ENCODE measurements around the gene LRBA. TPM values are rescaled to one million over a fixed set of nuclear protein-coding genes. Genes with fewer than 3 reads are reported as not detected.

The LRBA gene
- total RNA-seq, 1 experiment from 2014 or later: 69.1 TPM

- no peaks in the 10 kb centered on the region for H3K27me3 Mint-ChIP-seq (ENCODE audit: low read depth)
- H3K27ac Mint-ChIP-seq: peak overlapping the region; percentile 46
- peaks cover 52% of the 10 kb centered on the region for H3K36me3 Mint-ChIP-seq
- ATAC-seq (no peak), DNase-seq (ENCODE audit: low spot score) (no peak)
- TF ChIP-seq ZSCAN18 (CRISPR knock-in tag; IDR thresholded peaks at IDR 0.05): no peak
- TF ChIP-seq HMGXB4 (CRISPR knock-in tag; IDR thresholded peaks at IDR 0.05): no peak
- TF ChIP-seq ATF6 (CRISPR knock-in tag; IDR thresholded peaks at IDR 0.05): no peak
- no peak for TF ChIP-seq CTCF (IDR thresholded peaks at IDR 0.05)
- TF ChIP-seq ZNF512 (CRISPR knock-in tag; IDR thresholded peaks at IDR 0.05; ENCODE audit: borderline replicate concordance): no peak
- no peak for TF ChIP-seq ZNF425 (CRISPR knock-in tag; conservative IDR thresholded peaks at IDR 0.05)
- no peak for TF ChIP-seq ERG (CRISPR knock-in tag; IDR thresholded peaks at IDR 0.05)
- no peak for TF ChIP-seq E2F4 (CRISPR knock-in tag; IDR thresholded peaks at IDR 0.05; ENCODE audit: borderline replicate concordance, low read depth)
- no peak for TF ChIP-seq USF2 (CRISPR knock-in tag; IDR thresholded peaks at IDR 0.05)
- POLR2A ChIA-PET: no interaction called here
- no peaks in the 10 kb centered on the region for H3K9me3 Mint-ChIP-seq
- no peak overlapping the region for H3K4me3 Mint-ChIP-seq
- CTCF ChIA-PET: no interaction called here
- peaks cover 6% of the 10 kb centered on the region for H3K4me1 Mint-ChIP-seq
Observed at GRCh38 chr4:150906987-150907633, 108.0 kb downstream of the LRBA start.
